ENCODE data around the gene TMEM125. TPM values are rescaled to one million over a fixed set of nuclear protein-coding genes. Genes with fewer than 3 reads are reported as not detected.

TMEM125 gene
- total RNA-seq, 2 donors from 2014 or later, result not detected

GRCh38 chr1:43317817-43318471, 48.2 kb downstream of the TMEM125 start:
- ATAC-seq (replicated peaks in 1 of 2), result peak in 1 of 2 donors; percentile 38
- Mint-ChIP-seq H3K4me1 (ENCODE audit: low read depth) (peaks cover 6% of the 10 kb centered on the region), H3K27ac (no peak overlapping the region)

GRCh38 chr1:43318831-43319230, 49.0 kb downstream of the TMEM125 start:
- DNase-seq (no peak), ATAC-seq (replicated peaks in 1 of 2) (no peak)
- no peaks in the 10 kb centered on the region for H3K9me3 Mint-ChIP-seq
- no peak overlapping the region for H3K4me3 Mint-ChIP-seq
- H3K4me1 Mint-ChIP-seq (ENCODE audit: low read depth), result peaks cover 6% of the 10 kb centered on the region
- H3K27me3 Mint-ChIP-seq (ENCODE audit: low read depth), result no peaks in the 10 kb centered on the region
- H3K36me3 Mint-ChIP-seq (ENCODE audit: insufficient read depth in 2 of 2), result no peaks in the 10 kb centered on the region
- no peak overlapping the region for H3K27ac Mint-ChIP-seq

More at GRCh38 chr1:43317817-43318471, 48.2 kb downstream of the TMEM125 start:
- Mint-ChIP-seq H3K4me3 (no peak overlapping the region), H3K36me3 (ENCODE audit: insufficient read depth in 2 of 2) (no peaks in the 10 kb centered on the region), H3K9me3 (no peaks in the 10 kb centered on the region), H3K27me3 (ENCODE audit: low read depth) (no peaks in the 10 kb centered on the region)
- no peak for DNase-seq

GRCh38 chr1:43319288-43319687, 49.5 kb downstream of the TMEM125 start:
- no peak overlapping the region for H3K4me3 Mint-ChIP-seq
- ATAC-seq (replicated peaks in 1 of 2), result no peak
- H3K27me3 Mint-ChIP-seq (ENCODE audit: low read depth), result no peaks in the 10 kb centered on the region
- peaks cover 0 to 3% of the 10 kb centered on the region in 2 donors for H3K9me3 Mint-ChIP-seq
- H3K36me3 Mint-ChIP-seq (ENCODE audit: insufficient read depth in 2 of 2), result peaks cover 0 to 2% of the 10 kb centered on the region in 2 donors
- H3K4me1 Mint-ChIP-seq (ENCODE audit: low read depth), result peaks cover 9% of the 10 kb centered on the region
- no peak overlapping the region for H3K27ac Mint-ChIP-seq
- no peak for DNase-seq

- Mint-ChIP-seq H3K4me1 (ENCODE audit: low read depth) (peaks cover 14% of the 10 kb centered on the region), H3K9me3 (peaks cover 4 to 8% of the 10 kb centered on the region in 2 donors), H3K36me3 (ENCODE audit: insufficient read depth in 2 of 2) (peaks cover 4 to 7% of the 10 kb centered on the region in 2 donors), H3K27ac (no peak overlapping the region), H3K4me3 (no peak overlapping the region), H3K27me3 (ENCODE audit: low read depth) (no peaks in the 10 kb centered on the region)
- DNase-seq (no peak), ATAC-seq (replicated peaks in 1 of 2) (no peak)
Measured at GRCh38 chr1:43319766-43320165, 50.0 kb downstream of the TMEM125 start.

GRCh38 chr1:43321331-43321891, 51.6 kb downstream of the TMEM125 start:
- H3K27ac Mint-ChIP-seq, result no peak overlapping the region
- peaks cover 7 to 14% of the 10 kb centered on the region in 2 donors for H3K9me3 Mint-ChIP-seq
- no peak for ATAC-seq (replicated peaks in 1 of 2)
- DNase-seq, result no peak
- no peak overlapping the region for H3K4me3 Mint-ChIP-seq
- H3K4me1 Mint-ChIP-seq (ENCODE audit: low read depth), result peaks cover 15% of the 10 kb centered on the region
- no peaks in the 10 kb centered on the region for H3K27me3 Mint-ChIP-seq (ENCODE audit: low read depth)
- peaks cover 6 to 15% of the 10 kb centered on the region in 2 donors for H3K36me3 Mint-ChIP-seq (ENCODE audit: insufficient read depth in 2 of 2)

- H3K9me3 Mint-ChIP-seq, result peaks cover 8 to 14% of the 10 kb centered on the region in 2 donors
- no peak overlapping the region for H3K4me3 Mint-ChIP-seq
- ATAC-seq (replicated peaks in 1 of 2) (no peak), DNase-seq (no peak)
- no peaks in the 10 kb centered on the region for H3K27me3 Mint-ChIP-seq (ENCODE audit: low read depth)
- H3K27ac Mint-ChIP-seq, result no peak overlapping the region
- H3K4me1 Mint-ChIP-seq (ENCODE audit: low read depth), result peaks cover 22% of the 10 kb centered on the region
- peaks cover 7 to 18% of the 10 kb centered on the region in 2 donors for H3K36me3 Mint-ChIP-seq (ENCODE audit: insufficient read depth in 2 of 2)
Measured at GRCh38 chr1:43322506-43322905, 52.7 kb downstream of the TMEM125 start.

Other genes starting within 250 kb of the TMEM125 start
- gene EBNA1BP2, start 97.7 kb upstream of the TMEM125 start, total RNA-seq, result 10 to 100 TPM; 37.0 to 46.4 TPM
- under 1 TPM; 0.36 to 0.76 TPM for gene CFAP57, start 97.7 kb upstream of the TMEM125 start, total RNA-seq
- gene C1orf210, start 15.6 kb downstream of the TMEM125 start, total RNA-seq, result under 1 TPM in 1 of 2 donors, not detected in 1; 0.38 TPM
- gene TIE1, start 31.0 kb downstream of the TMEM125 start, total RNA-seq, result under 1 TPM; 0.42 to 0.65 TPM
- gene MPL, start 67.8 kb downstream of the TMEM125 start, total RNA-seq, result not detected
- gene CDC20, start 89.0 kb downstream of the TMEM125 start, total RNA-seq, result 100 to 1,000 TPM; 108 to 163 TPM
- gene ELOVL1, start 98.0 kb downstream of the TMEM125 start, total RNA-seq, result 10 to 100 TPM; 58.4 to 75.7 TPM
- 10 to 100 TPM; 64.2 to 71.1 TPM for gene MED8, start 119.8 kb downstream of the TMEM125 start, total RNA-seq
- gene SZT2, start 119.9 kb downstream of the TMEM125 start, total RNA-seq, result 10 to 100 TPM; 51.4 to 51.6 TPM
- 10 to 100 TPM in 1 of 2 donors, 1 to 10 TPM in 1; 9.9 to 10.6 TPM for gene HYI, start 183.9 kb downstream of the TMEM125 start, total RNA-seq

Data from activated T-cell treated with anti-CD3 and anti-CD28 coated beads, Interleukin-2, amount 50 U/mL, for 72 hours (primary cell).